Heart right ventricle (tissue), 16 donors: ENCODE results near the gene POTEM. TPM values are rescaled to one million over a fixed set of nuclear protein-coding genes. Genes with fewer than 3 reads are reported as not detected.
"Not testable (repeated sequence)": the region's sequence is repeated elsewhere in the genome, so short reads cannot be mapped to it uniquely, and the experiment has no call there.

ENCODE experiments used
- ATAC-seq, 8 donors: fragments of 200-7000 bp; cut with Tn5 transposase; one replicate each; pipeline ENCODE4 v1.9.1; 2020; ENCODE audit warnings: mild to moderate bottlenecking in 8 of 8, moderate library complexity in 8 of 8, moderate number of reproducible peaks in 1 of 8
- DNase-seq, 2 donors: peaks; one replicate each; pipeline ENCODE4 v3.0.0-alpha.2; 2020
- H3K27ac ChIP-seq, 10 donors: fragments of 200-600 bp; sonication (generic) in 2 of 10; one replicate each; pipeline versions ENCODE4 v1.5.0 to v1.8.0; 2020 to 2022; ENCODE audit warnings: mild to moderate bottlenecking in 3 of 10
- H3K27me3 ChIP-seq, 7 donors: fragments of 200-600 bp; one replicate each; pipeline ENCODE4 v1.8.0; 2021 to 2022; ENCODE audit warnings: mild to moderate bottlenecking in 2 of 7
- H3K36me3 ChIP-seq, 9 donors: fragments of 200-600 bp; sonication (generic) in 1 of 9; one replicate each; pipeline versions ENCODE4 v1.5.0 to v1.8.0; 2020 to 2022; ENCODE audit warnings: mild to moderate bottlenecking in 2 of 9
- H3K4me1 ChIP-seq, 9 donors: fragments of 200-600 bp; sonication (generic) in 1 of 9; one replicate each; pipeline versions ENCODE4 v1.5.0 to v1.8.0; 2020 to 2022; ENCODE audit warnings: mild to moderate bottlenecking in 4 of 9
- H3K4me3 ChIP-seq, 10 donors: fragments of 200-600 bp; sonication (generic) in 2 of 10; one replicate each; pipeline versions ENCODE4 v1.5.0 to v1.8.0; 2020 to 2022; ENCODE audit warnings: mild to moderate bottlenecking in 7 of 10, moderate library complexity in 2 of 10
- H3K9me3 ChIP-seq, 11 donors: fragments of 200-600 bp in 10 of 11; sonication (generic) in 2 of 11; one replicate each; pipeline versions ENCODE4 v1.5.0 to v1.8.0; 2013 to 2022; ENCODE audit warnings: mild to moderate bottlenecking in 2 of 11, control low read depth in 1 of 11, moderate library complexity in 1 of 11
- WGBS, 2 donors: extraction: QIAGEN DNeasy Blood & Tissue Kit; methylation state at CpG; one replicate each; pipeline ENCODE4 v1.1.7; 2013; ENCODE audit warnings: inconsistent platforms in 1 of 2; 5-methylcytosine and 5-hydroxymethylcytosine counted together
- intact Hi-C, 10 donors: fragments of 100-400 bp; cut with DNase I; formaldehyde crosslinking; loops; one replicate each; pipeline versions ENCODE4 v1.11.1 to v1.14.2; 2022
- polyA plus RNA-seq, 2 donors: library from polyadenylated mRNA; stranded (reverse); fragments of 200-250 nt; gene quantifications; one replicate each; pipeline ENCODE4 v1.2.3, GENCODE V29; 2013
- total RNA-seq, 10 donors: library from RNA; stranded (reverse); fragmentation: NEBNext Ultra II Directional in 3 of 10; extraction: Animal tissue kit (Norgen Biotek cat#: 25700) in 3 of 10; gene quantifications; one replicate each; pipeline versions ENCODE4 v1.2.1 to v1.2.4, GENCODE V29; 2021 to 2023
- donor health status: Arrhythmogenic right ventricular cardiomyopathy.
- donor health status: ischemic (EF 13 %, LVEDD 7.1; RV severe dilation, severe dysfunction).
- donor health status: healthy with polysubstance abuse.
- donor health status: DM: no; HTN: yes; CAD: no.
- donor health status: DM: no; HTN: no; CAD: no.
- donor health status: ischemic (EF 25% LVEDD 6.9; RV normal size, moderate dysfunction).
- donor health status: ischemic (EF 25% LVEDD 5.7; RV mildly dilated, moderate dysfunction).
- donor health status: healthy.
- donor health status: DM: yes; HTN: yes; CAD: no.
- donor health status: Ischemic cardiomyopathy.
- donor health status: ischemic (EF 35%, LVEDD 5.7; RV mildly dilated, moderate dysfunction).
- donor health status: nonischemic (EF 11% LVEDD 7.7; RV severe dilation, severe dysfunction).
- donor health status: DM: yes; HTN: yes; CAD: no.
- donor health status: PGD.
- donor health status: ischemic (EF 29% LVEDD 5.4; RV normal size, mild dysfunction).
- donor health status: nonischemic (EF 23%, LVEDD 6.1; RV moderate dilation, normal function).

The POTEM gene
- total and polyA plus RNA-seq, 12 donors = not detected

DNA sequence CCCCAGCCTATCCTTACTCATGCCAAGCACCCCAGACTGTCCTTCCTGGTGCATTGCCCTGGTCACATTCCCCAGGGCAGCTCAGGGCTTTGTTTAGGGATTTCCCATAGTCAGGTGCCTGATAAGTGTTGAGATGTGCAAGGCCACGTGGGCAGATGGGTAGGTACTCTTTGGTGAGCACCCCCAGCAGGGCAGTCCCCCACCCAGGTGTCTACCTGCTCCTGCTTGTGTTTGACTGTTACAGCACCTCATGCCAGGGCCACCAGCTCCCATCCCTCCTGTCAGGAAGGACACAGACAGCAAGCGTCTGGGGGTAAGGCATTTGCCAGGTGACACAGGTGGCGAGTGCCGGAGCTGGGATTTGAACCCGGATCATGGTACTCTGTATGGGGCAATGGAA, 2.4 kb upstream of the POTEM start:
- DNase-seq, H3K36me3 ChIP-seq, H3K27me3 ChIP-seq, H3K27ac ChIP-seq, H3K9me3 ChIP-seq, H3K4me1 ChIP-seq, intact Hi-C loops, H3K4me3 ChIP-seq: not testable (repeated sequence)
- peak in 3 of 8 donors; percentile 14 to 22 (median 22) for ATAC-seq
- WGBS, 2 donors = no CpG with 5 or more reads among the region's 5 CpGs

DNA sequence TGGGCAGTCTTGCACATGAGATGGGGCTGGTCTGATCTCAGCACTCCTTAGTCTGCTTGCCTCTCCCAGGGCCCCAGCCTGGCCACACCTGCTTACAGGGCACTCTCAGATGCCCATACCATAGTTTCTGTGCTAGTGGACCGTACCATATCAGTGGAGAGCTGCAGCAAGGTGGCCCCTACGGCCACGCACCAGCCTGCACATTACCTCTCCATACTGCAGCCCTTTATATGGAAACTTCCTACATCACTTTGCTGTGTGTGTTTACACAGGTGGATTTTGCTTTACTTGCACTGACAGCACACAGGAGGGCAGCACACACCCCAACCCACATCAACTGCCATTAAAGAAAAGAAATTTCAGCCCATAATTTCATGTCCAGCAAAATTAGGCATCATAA, 35.3 kb downstream of the POTEM start:
- not testable (repeated sequence) for DNase-seq

DNA sequence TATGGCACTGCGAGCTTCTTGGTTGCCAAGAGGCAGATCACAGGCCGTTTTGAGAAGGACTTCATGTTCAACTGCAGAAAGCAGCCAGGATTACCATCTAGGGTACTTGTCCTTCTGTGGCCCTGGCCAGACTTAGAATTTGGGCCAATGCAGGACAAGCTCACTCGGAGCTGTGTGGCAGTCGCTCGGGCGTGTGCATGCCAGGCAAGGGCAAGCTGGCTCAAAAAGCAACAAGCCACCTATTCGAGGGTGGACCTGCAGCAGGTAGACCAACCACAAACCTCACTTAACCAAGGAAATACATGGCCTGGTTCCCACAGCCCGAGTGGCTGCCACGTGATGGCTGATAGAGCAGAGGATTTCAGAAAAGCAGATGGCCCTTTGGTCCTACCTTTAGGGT, 39.3 kb downstream of the POTEM start:
- DNase-seq, H3K4me3 ChIP-seq, H3K36me3 ChIP-seq, intact Hi-C loops, H3K27me3 ChIP-seq, H3K4me1 ChIP-seq, ATAC-seq, H3K9me3 ChIP-seq, H3K27ac ChIP-seq: not testable (repeated sequence)
- WGBS, 2 donors = 40% methylated on average over 2 of the region's 9 CpGs; no CpG with 5 or more reads in 1 of the 2 donors

More for the DNA sequence above, 35.3 kb downstream of the POTEM start:
- WGBS, 2 donors = 70 to 80% methylated on average over 3 of the region's 3 CpGs
- intact Hi-C loops, H3K27ac ChIP-seq, H3K4me3 ChIP-seq, H3K4me1 ChIP-seq, H3K36me3 ChIP-seq, H3K27me3 ChIP-seq, H3K9me3 ChIP-seq, ATAC-seq: not testable (repeated sequence)

DNA sequence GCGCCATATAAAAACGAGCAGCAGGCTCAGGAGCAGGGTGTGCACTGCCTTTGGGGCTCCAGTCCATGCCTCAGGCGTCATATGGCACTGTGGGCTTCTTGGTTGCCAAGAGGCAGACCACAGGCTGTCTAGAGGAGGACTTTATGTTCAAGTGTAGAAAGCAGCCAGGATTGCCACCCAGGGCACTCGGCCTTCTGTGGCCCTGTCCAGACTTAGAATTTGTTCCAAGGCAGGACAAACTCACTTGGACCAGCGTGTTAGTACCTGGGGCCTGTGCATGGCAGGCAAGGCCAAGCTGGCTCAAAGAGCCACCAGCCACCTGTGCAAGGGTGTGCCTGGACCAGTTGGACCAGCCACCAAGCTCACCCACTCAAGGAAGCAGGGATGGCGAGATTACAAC, 40.4 kb downstream of the POTEM start:
- DNase-seq = not testable (repeated sequence)

DNA sequence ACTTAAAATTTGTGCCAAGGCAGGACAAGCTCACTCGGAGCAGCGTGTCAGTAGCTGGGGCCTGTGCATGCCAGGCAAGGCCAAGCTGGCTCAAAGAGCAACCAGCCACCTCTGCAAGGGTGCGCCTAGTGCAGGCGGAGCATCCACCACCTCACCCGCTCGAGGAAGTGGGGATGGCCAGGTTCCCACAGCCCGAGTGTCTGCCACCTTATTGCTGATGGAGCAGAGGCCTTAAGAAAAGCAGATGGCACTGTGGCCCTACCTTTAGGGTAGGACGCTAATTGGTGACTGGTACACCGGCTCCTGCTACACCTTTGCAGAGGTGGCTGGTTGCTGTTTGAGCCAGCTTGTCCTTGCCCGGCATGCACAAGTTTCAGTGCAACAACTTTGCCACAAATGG, 43.8 kb downstream of the POTEM start:
- H3K36me3 ChIP-seq, ATAC-seq, DNase-seq, H3K27me3 ChIP-seq, H3K27ac ChIP-seq, H3K4me3 ChIP-seq, H3K4me1 ChIP-seq, intact Hi-C loops, H3K9me3 ChIP-seq: not testable (repeated sequence)
- WGBS, 2 donors = 86 to 91% methylated on average over 7 to 8 of the region's 10 CpGs

More for the DNA sequence above, 40.4 kb downstream of the POTEM start:
- H3K36me3 ChIP-seq, intact Hi-C loops, H3K27me3 ChIP-seq, H3K4me1 ChIP-seq, H3K9me3 ChIP-seq, H3K27ac ChIP-seq, ATAC-seq, H3K4me3 ChIP-seq: not testable (repeated sequence)
- 48 to 67% methylated on average over 2 of the region's 6 CpGs for WGBS, 2 donors

DNA sequence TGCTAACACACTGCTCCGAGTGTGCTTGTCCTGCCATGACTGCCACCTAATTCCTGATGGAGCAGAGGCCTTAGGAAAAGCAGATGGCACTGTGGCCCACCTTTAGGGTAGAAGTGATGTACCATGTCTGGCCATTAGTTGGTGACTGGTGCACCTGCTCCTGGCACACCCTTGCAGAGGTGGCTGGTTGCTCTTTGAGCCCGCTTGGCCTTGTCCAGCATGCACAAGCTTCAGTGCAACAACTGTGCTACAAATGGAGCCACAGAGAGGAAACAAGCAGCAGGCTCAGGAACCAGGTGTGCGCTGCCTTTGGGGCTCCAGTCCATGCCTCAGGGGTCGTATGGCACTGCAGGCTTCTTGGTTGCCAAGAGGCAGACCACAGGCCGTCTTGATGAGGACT, 44.5 kb downstream of the POTEM start:
- H3K9me3 ChIP-seq, intact Hi-C loops: not testable (repeated sequence)
- 61 to 68% methylated on average over 2 of the region's 5 CpGs for WGBS, 2 donors

DNA sequence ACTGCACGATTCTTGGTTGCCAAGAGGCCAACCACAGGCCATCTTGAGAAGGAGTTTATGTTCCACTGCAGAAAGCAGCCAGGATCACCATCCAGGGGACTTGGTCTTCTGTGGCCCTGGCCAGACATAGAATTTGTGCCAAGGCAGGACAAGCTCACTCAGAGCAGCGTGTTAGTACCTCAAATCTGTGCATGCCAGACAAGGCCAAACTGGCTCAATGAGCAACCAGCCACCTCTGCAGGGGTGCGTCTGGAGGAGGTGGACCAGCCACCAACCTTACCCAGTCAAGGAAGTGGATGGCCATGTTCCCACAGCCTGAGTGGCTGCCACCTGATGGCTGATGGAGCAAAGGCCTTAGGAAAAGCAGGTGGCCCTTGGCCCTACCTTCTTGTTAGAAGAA, 48.0 kb downstream of the POTEM start:
- intact Hi-C loops = not testable (repeated sequence)

More for the DNA sequence above, 44.5 kb downstream of the POTEM start:
- not testable (repeated sequence) for DNase-seq, H3K27ac ChIP-seq, H3K36me3 ChIP-seq, H3K4me3 ChIP-seq, ATAC-seq, H3K27me3 ChIP-seq, H3K4me1 ChIP-seq

DNA sequence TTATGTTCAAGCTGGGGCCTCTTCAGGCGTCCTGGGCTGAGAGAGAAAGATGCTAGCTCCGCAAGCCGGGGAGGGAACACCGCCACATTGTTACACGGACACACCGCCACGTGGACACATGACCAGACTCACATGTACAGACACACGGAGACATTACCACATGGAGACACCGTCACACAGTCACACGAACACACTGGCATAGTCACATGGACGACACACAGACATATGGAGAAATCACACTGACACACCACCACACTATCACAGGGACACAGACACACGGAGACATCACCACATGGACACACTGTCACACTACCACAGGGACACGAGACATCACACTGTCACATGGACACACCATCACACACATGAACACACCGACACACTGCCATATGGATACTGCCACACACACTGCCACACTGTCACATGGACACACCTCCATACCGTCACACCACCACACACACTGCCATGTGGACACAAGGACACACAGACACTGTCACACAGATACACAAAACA, 57.9 kb downstream of the POTEM start:
- H3K27ac ChIP-seq, H3K36me3 ChIP-seq, H3K27me3 ChIP-seq, intact Hi-C loops, H3K9me3 ChIP-seq, DNase-seq, ATAC-seq, H3K4me1 ChIP-seq, H3K4me3 ChIP-seq: not testable (repeated sequence)
- 69 to 76% methylated on average over 7 to 8 of the region's 15 CpGs for WGBS, 2 donors

More for the DNA sequence above, 48.0 kb downstream of the POTEM start:
- no CpG with 5 or more reads among the region's 3 CpGs for WGBS, 2 donors
- not testable (repeated sequence) for ATAC-seq, DNase-seq, H3K4me3 ChIP-seq, H3K36me3 ChIP-seq, H3K9me3 ChIP-seq, H3K4me1 ChIP-seq, H3K27ac ChIP-seq, H3K27me3 ChIP-seq

DNA sequence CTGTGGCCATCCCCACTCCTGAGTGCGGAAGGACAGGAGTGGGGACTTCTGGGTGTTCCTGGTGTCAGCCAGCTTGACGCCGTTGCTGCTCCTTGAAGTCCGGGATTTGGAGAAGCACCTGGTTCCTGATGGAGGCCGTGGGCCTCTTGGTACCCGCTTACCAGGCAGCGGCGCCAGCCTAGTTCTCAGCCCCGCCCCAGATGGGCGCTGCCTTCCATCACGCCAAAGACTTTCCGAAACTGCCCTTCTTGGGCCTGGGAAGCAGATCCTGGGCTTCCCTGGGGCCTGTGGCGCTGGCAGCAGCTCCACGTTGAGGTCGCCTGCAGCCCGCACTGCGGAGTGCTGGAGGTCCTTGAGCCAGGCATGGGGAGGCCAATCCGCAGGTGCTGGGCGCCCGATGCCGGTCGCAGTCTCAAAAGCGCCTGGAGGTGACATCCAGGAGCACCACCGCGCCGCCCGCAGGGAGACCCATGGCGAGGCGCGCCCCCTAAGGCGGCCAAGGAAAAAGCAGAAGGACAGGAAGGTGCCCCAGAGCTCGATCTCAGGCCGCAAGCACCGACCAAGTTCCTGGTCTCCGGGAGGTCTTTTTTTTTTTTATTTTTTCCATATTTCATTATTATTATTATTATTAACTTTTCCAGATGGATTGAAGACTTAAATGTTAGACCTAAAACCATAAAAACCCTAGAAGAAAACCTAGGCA, 59.6 kb downstream of the POTEM start:
- ATAC-seq, H3K27me3 ChIP-seq, H3K9me3 ChIP-seq, DNase-seq, H3K36me3 ChIP-seq, H3K4me1 ChIP-seq, H3K27ac ChIP-seq, H3K4me3 ChIP-seq, intact Hi-C loops: not testable (repeated sequence)
- WGBS, 2 donors = 76 to 77% methylated on average over 12 to 13 of the region's 35 CpGs

DNA sequence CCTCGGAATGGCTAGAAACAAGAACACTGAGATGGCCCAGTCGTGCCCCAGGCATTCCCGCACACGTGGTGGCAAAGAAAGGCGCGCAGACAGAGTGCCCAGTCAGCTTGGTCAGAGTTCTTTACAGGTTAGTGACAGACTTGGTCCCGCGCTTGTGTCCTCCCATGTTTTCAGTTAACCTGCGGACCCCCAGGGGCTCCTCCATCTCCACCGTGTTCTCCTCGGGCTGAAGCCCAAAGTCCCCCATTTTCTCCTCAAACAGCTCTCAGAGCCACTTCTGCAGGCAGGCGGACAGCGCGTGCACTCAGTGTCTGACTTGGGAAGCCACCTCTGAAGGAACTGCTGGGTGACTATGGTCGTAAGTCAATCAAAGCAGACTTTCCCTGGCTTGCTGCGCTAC, 60.7 kb downstream of the POTEM start:
- H3K27ac ChIP-seq, DNase-seq, H3K9me3 ChIP-seq, intact Hi-C loops, ATAC-seq, H3K4me3 ChIP-seq, H3K36me3 ChIP-seq, H3K27me3 ChIP-seq, H3K4me1 ChIP-seq: not testable (repeated sequence)
- 85% methylated on average over 4 of the region's 16 CpGs for WGBS, 2 donors

DNA sequence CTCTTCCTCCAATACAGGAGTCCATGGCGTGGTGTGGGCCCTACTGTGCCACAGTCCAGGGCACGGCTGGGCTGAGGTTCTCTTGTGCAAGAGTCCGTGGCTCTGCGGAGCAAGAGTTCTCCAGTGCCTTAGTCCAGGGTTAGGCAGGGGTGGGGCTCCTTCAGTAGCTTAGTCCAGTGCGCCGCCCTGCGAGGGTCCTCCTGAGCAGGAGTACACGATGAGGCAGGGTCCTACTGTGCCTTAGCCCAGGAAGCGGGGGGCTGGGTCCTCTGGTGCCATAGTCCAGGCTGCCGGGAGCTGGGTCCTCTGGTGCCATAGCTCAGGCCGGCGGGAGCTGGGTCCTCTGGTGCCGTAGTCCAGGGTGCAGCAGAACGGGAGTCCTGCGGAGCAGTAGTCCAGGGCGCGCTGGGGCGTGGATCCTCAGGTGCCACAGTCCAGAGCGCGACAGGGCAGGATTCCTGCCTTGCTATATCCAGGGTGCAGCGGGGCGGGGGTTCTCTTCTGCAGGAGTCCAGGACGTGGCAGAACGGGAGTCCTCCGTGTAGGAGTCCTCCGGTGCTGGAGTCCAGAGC, 69.7 kb downstream of the POTEM start:
- H3K36me3 ChIP-seq, intact Hi-C loops, DNase-seq, H3K27ac ChIP-seq, H3K4me3 ChIP-seq, H3K9me3 ChIP-seq, ATAC-seq, H3K27me3 ChIP-seq, H3K4me1 ChIP-seq: not testable (repeated sequence)
- WGBS, 2 donors = 97 to 98% methylated on average over 7 to 8 of the region's 26 CpGs
